Measurements from ENCODE around the gene VPS13A.
A peak's percentile ranks its signal among the peaks of the same experiment; 100 is the strongest.

The VPS13A gene

DNA sequence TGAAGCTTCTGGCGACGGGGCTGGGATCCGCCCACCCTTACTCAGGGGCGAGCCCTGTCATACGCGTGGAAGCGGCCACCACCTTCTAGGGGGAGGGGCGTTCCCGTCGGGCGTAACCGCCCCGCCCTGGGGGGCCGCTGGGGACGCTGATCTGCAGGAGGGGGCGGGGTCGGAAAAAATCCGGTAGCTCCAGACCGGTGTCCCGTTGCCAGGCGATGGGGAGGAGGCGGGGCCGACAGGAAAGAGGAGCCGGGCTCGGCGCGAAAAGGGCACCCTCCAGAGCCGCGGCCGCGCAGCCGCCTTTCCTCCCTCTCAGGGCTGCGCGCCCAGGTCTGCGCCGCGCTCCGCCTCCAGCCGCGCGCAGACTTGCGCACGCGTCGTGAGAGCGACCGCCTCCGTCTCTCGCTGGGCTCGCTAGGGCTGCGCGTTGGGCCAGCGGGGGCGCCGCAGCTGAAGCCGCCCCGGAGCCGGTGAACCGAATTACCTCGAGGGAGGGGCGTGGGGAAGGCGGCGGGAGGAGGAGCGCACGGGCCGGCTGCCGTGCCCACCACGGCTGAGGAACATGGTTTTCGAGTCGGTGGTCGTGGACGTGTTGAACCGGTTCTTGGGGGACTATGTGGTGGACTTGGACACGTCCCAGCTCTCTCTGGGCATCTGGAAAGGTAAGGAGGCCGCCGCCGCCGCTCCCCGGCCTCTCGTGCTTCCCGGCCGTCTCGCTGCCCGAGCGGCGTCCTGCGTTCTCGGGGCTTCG lies at the start of gene VPS13A:
VPS13A (plus strand) TSS at position 392 of the 751 bp plus-strand sequence; CDS start at position 563, 171 bp downstream.
- H3K4me3 ChIP-seq (ENCODE audit: low read length) = peak within 1 kb of the TSS; percentile 87
- peak; percentile 94 for DNase-seq (ENCODE audit: low read depth)

DNA sequence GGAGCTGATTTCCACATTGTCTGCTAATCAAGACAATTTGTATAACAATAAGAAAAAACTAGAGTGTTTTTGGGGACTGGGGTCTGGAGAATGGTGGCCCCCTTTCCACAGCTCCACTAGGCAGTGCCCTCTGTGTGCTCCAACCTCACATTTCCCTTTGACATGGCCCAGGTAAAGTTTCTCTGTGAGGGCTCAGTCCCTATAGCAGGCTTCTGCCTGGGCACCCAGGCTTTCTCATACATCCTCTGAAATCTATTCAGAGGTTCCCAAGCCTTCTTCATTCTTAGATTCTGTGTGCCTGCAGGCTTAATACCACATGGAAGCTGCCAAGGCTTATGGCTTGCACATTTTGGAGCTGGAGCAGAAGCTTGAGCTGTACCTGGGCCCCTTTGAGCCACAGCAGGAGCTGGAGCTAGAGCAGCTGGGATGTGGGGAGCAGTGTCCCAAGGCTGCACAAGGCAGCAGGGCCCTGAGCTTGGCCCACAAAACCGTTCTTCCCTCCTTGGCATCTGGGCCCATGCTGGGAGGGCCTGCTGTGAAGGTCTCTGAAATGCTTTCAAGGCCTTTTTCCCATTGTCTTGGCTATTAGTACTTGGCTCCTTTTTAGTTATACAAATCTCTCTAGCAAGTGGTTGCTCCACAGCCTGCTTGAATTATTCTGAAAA lies 49.1 kb upstream of the VPS13A start:
- DNase-seq (ENCODE audit: low read depth) = no peak
- TF ChIP-seq, protein P1, sequence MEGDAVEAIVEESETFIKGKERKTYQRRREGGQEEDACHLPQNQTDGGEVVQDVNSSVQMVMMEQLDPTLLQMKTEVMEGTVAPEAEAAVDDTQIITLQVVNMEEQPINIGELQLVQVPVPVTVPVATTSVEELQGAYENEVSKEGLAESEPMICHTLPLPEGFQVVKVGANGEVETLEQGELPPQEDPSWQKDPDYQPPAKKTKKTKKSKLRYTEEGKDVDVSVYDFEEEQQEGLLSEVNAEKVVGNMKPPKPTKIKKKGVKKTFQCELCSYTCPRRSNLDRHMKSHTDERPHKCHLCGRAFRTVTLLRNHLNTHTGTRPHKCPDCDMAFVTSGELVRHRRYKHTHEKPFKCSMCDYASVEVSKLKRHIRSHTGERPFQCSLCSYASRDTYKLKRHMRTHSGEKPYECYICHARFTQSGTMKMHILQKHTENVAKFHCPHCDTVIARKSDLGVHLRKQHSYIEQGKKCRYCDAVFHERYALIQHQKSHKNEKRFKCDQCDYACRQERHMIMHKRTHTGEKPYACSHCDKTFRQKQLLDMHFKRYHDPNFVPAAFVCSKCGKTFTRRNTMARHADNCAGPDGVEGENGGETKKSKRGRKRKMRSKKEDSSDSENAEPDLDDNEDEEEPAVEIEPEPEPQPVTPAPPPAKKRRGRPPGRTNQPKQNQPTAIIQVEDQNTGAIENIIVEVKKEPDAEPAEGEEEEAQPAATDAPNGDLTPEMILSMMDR (IDR thresholded peaks at IDR 0.05; ENCODE audit: insufficient read depth, low read depth, low read length, missing control alignments) = no peak
- H3K4me3 ChIP-seq (ENCODE audit: low read length) = no peak overlapping the region

More for the DNA sequence above, at the start of gene VPS13A:
- TF ChIP-seq, protein P1 (IDR thresholded peaks at IDR 0.05; ENCODE audit: insufficient read depth, low read depth, low read length, missing control alignments) = no peak

DNA sequence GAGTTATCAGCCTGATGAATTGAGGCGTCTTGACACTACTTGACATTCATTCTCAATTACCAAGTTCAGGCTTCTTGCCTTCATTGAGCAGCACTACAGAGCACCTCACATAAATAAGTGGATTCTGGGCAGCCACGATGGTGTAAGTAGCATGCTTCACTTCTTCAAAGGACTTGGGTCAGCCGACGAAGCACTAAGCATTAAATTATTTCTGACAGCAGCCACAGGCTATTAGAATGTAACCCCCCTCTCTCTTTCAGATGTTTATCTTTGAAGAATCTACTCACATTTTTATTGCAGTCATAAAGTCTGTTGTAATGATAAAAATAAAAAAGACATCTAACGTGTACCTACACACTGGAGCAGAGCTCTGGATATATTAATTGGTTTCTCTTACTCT lies 45.9 kb upstream of the VPS13A start:
- no peak overlapping the region for H3K4me3 ChIP-seq (ENCODE audit: low read length)
- no peak for DNase-seq (ENCODE audit: low read depth)
- TF ChIP-seq, protein P1 (IDR thresholded peaks at IDR 0.05; ENCODE audit: insufficient read depth, low read depth, low read length, missing control alignments) = no peak

DNA sequence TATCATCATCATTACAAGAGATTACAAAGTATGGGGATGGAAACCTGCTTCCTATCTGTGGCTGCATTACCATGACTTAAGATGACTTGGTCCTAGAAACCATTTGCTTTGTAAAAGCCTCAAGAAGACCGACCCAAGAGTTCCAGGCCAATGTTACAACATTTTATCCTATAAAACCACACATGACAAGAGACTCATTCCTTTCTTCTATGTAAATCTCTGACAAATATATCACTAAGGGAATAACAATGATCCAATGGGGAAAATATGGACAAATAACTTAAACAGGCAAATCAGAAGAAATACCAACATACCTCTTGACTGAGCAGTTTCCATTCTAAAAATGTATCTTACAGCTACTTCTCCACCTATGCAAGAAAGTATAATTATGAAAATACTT lies 44.3 kb upstream of the VPS13A start:
- no peak for DNase-seq (ENCODE audit: low read depth)
- no peak overlapping the region for H3K4me3 ChIP-seq (ENCODE audit: low read length)
- TF ChIP-seq, protein P1 (IDR thresholded peaks at IDR 0.05; ENCODE audit: insufficient read depth, low read depth, low read length, missing control alignments) = no peak

DNA sequence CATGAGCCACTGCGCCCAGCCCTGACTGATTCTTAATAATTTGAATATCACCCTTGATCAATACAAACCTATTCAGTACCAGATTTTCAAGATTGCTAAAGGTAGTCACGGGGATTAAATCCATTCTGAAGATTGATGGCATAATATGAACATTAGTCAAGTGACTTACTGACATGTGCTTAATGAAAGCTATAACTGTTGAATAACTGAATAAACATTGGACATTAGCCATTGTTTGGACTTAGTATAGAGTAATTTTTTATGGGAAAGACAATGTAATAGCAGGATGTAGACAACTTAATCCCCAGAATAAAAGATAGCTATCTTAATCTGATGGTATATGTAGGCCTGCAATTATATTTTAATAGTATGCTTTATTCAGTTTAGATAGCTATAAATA lies 35.0 kb upstream of the VPS13A start:
- H3K4me3 ChIP-seq (ENCODE audit: low read length) = no peak overlapping the region
- no peak for DNase-seq (ENCODE audit: low read depth)
- TF ChIP-seq, protein P1 (IDR thresholded peaks at IDR 0.05; ENCODE audit: insufficient read depth, low read depth, low read length, missing control alignments) = no peak

DNA sequence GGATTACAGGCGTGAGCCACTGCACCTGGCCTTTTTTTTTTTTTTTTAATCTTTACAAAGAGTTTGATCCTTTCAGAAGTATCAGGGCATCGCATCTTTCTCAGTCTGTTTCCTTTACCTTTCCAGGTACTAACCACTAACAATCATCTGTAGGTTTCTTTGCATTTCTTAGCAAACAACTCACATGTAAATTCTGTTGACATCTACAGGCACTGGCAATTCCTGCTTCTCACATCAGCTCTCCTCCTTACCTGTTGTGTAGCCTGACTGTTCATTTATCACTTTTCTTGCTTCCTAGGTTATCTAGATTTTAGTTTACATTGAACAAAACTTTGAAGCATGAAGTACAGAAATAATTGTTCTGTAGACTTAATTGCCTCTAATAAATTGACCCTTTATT lies 27.5 kb upstream of the VPS13A start:
- TF ChIP-seq, protein P1 (IDR thresholded peaks at IDR 0.05; ENCODE audit: insufficient read depth, low read depth, low read length, missing control alignments) = no peak

More for the DNA sequence above, 27.5 kb upstream of the VPS13A start:
- H3K4me3 ChIP-seq (ENCODE audit: low read length) = no peak overlapping the region
- DNase-seq (ENCODE audit: low read depth) = no peak
